Mesendoderm (in vitro differentiated cells): Measurements from ENCODE around the gene AP2S1.

ENCODE experiments used
- DNase-seq: peaks from one replicate; pipeline ENCODE4 v3.0.0; 2013
- H2AK5ac ChIP-seq: 2 replicates; pipeline ENCODE4 v1.6.1; 2013; ENCODE audit warnings: low read length, inconsistent platforms
- H2BK120ac ChIP-seq: 2 replicates; pipeline ENCODE4 v1.6.1; 2013; ENCODE audit warnings: low read depth, mild to moderate bottlenecking, low read length, moderate library complexity, mixed read lengths
- H2BK15ac ChIP-seq: replicated peaks from 2 replicates; pipeline ENCODE4 v1.6.1; 2013; ENCODE audit warnings: low read depth, mild to moderate bottlenecking, moderate library complexity
- H2BK5ac ChIP-seq: 2 replicates; pipeline ENCODE4 v1.6.1; 2013; ENCODE audit warnings: low read length, inconsistent platforms
- H3K18ac ChIP-seq: 2 replicates; pipeline ENCODE4 v1.6.1; 2013; ENCODE audit warnings: mild to moderate bottlenecking, low read length, mixed read lengths
- H3K23ac ChIP-seq: one replicate; pipeline ENCODE4 v1.6.1; 2013; ENCODE audit warnings: low read length
- H3K27ac ChIP-seq: 2 replicates; pipeline ENCODE4 v1.5.1; 2013; ENCODE audit warnings: low read depth, mild to moderate bottlenecking, inconsistent platforms, low read length, moderate library complexity
- H3K27me3 ChIP-seq: 2 replicates; pipeline ENCODE4 v1.6.1; 2013; ENCODE audit warnings: low read length, control low read depth, mild to moderate bottlenecking, inconsistent platforms; ENCODE audit not compliant: insufficient read depth, poor library complexity
- H3K36me3 ChIP-seq: 2 replicates; pipeline ENCODE4 v1.6.1; 2013; ENCODE audit warnings: low read length, inconsistent platforms; ENCODE audit not compliant: control insufficient read depth, insufficient read depth
- H3K4ac ChIP-seq: one replicate; pipeline ENCODE4 v1.6.1; 2013; ENCODE audit warnings: low read depth, mild to moderate bottlenecking, low read length, moderate library complexity
- H3K4me1 ChIP-seq: 2 replicates; pipeline ENCODE4 v1.6.1; 2013; ENCODE audit warnings: low read depth, low read length, inconsistent platforms; ENCODE audit not compliant: control insufficient read depth
- H3K4me2 ChIP-seq: 2 replicates; pipeline ENCODE4 v1.6.1; 2013; ENCODE audit warnings: low read length
- H3K4me3 ChIP-seq: 2 replicates; pipeline ENCODE4 v1.5.1; 2013; ENCODE audit warnings: mild to moderate bottlenecking, low read length
- H3K56ac ChIP-seq: one replicate; pipeline ENCODE4 v1.6.1; 2013; ENCODE audit warnings: low read length
- H3K79me1 ChIP-seq: 2 replicates; pipeline ENCODE4 v1.6.1; 2013; ENCODE audit warnings: low read length, inconsistent platforms
- H3K79me2 ChIP-seq: 2 replicates; pipeline ENCODE4 v1.6.1; 2013; ENCODE audit warnings: mild to moderate bottlenecking, low read length; ENCODE audit not compliant: control insufficient read depth, insufficient read depth
- H3K9ac ChIP-seq: 2 replicates; pipeline ENCODE4 v1.6.1; 2013; ENCODE audit warnings: low read length, inconsistent platforms
- H4K5ac ChIP-seq: one replicate; pipeline ENCODE4 v1.6.1; 2013; ENCODE audit warnings: low read length
- H4K8ac ChIP-seq: one replicate; pipeline ENCODE4 v1.6.1; 2013; ENCODE audit warnings: low read depth, mild to moderate bottlenecking, control low read depth, low read length, moderate library complexity
- WGBS: extraction: QIAGEN DNeasy Blood & Tissue Kit; methylation state at CpG from one replicate; pipeline ENCODE4 v1.1.7; 2013; ENCODE audit warnings: low lambda C conversion rate, missing lambda C conversion rate; ENCODE audit not compliant: insufficient coverage; ENCODE audit errors: extremely low coverage; 5-methylcytosine and 5-hydroxymethylcytosine counted together

AP2S1 gene

DNA sequence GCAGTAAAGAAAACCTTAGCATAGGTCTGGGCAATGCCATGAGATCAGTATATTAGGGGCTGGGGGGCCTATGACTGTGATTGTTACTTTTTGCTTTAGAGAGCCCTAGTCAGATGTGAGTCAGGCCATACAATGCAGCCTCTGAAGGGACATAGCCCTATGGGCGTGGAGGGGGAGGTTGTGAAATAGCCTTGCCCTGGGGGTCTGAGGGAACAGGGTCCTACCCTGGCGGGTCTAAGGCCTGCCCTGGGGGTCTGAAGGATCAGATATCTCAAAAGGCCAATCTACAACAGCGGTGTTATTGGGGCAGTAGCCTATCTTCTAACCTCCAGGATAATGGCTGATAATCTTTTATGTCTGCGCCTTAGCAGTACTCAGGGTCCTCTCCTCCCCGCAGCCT lies 48.5 kb downstream of the AP2S1 start:
- Histone ChIP-seq H3K79me2 (no peaks in the 10 kb centered on the region), H2BK5ac (no peak overlapping the region), H3K4me3 (no peak overlapping the region)

GRCh38 chr19:46798713-46799112 lies 51.9 kb downstream of the AP2S1 start:
- Histone ChIP-seq H3K4ac (no peak overlapping the region), H2BK15ac (no peak overlapping the region), H3K27ac (no peak overlapping the region), H2BK120ac (no peak overlapping the region), H3K4me2 (no peak overlapping the region), H2BK5ac (no peak overlapping the region), H4K8ac (no peak overlapping the region), H3K27me3 (no peaks in the 10 kb centered on the region), H3K23ac (no peak overlapping the region), H3K79me1 (no peaks in the 10 kb centered on the region), H3K9ac (no peak overlapping the region), H3K36me3 (no peaks in the 10 kb centered on the region), H3K56ac (no peak overlapping the region), H3K4me1 (no peaks in the 10 kb centered on the region), H4K5ac (no peak overlapping the region), H3K18ac (no peak overlapping the region), H3K4me3 (no peak overlapping the region), H3K79me2 (no peaks in the 10 kb centered on the region), H2AK5ac (no peak overlapping the region)
- no peak for DNase-seq
- WGBS: no CpG with 5 or more reads among the region's 2 CpGs

More for the DNA sequence above, 48.5 kb downstream of the AP2S1 start:
- H3K79me1 ChIP-seq: no peaks in the 10 kb centered on the region
- no peak overlapping the region for H3K4ac ChIP-seq
- H4K8ac ChIP-seq: no peak overlapping the region
- no peak overlapping the region for H3K27ac ChIP-seq
- no peak overlapping the region for H3K18ac ChIP-seq
- DNase-seq: no peak
- no peak overlapping the region for H3K23ac ChIP-seq
- no peak overlapping the region for H3K56ac ChIP-seq
- H3K4me1 ChIP-seq: no peaks in the 10 kb centered on the region
- no peak overlapping the region for H2BK15ac ChIP-seq
- H2BK120ac ChIP-seq: no peak overlapping the region
- no peaks in the 10 kb centered on the region for H3K27me3 ChIP-seq
- whole genome bisulfite sequencing: no CpG with 5 or more reads among the region's 5 CpGs
- H2AK5ac ChIP-seq: no peak overlapping the region
- H4K5ac ChIP-seq: no peak overlapping the region
- no peak overlapping the region for H3K4me2 ChIP-seq
- no peak overlapping the region for H3K9ac ChIP-seq
- no peaks in the 10 kb centered on the region for H3K36me3 ChIP-seq

- Histone ChIP-seq H3K4ac (no peak overlapping the region), H3K18ac (no peak overlapping the region), H2BK15ac (no peak overlapping the region), H2BK5ac (no peak overlapping the region), H3K79me1 (no peaks in the 10 kb centered on the region), H3K23ac (no peak overlapping the region), H3K27ac (no peak overlapping the region), H4K5ac (no peak overlapping the region), H3K56ac (no peak overlapping the region), H2BK120ac (no peak overlapping the region), H3K36me3 (no peaks in the 10 kb centered on the region), H3K79me2 (no peaks in the 10 kb centered on the region), H3K4me1 (no peaks in the 10 kb centered on the region), H3K9ac (no peak overlapping the region), H2AK5ac (no peak overlapping the region), H3K27me3 (no peaks in the 10 kb centered on the region), H3K4me3 (no peak overlapping the region), H3K4me2 (no peak overlapping the region), H4K8ac (no peak overlapping the region)
- no peak for DNase-seq
- no CpG with 5 or more reads among the region's 1 CpG for WGBS
Measured at GRCh38 chr19:46797881-46798280, 52.8 kb downstream of the AP2S1 start.

DNA sequence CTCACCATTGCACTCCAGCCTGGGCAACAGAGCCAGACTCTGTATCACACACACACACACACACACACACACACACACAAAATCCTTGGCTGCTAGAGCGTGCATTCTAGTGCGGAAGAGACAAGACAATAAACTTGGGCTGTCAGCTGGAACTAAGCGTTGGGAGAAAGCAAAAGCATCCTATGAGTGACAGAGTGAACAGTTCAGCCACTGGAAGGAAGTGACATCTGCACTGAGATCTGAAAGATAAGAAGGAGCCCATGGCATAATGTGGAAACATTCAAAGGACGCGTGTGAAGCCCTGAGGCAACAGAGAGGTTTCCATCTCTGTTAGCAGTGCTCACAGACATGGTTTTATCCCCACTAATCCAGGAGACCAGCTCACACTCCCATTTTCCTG lies 58.7 kb downstream of the AP2S1 start:
- Histone ChIP-seq H3K27ac (no peak overlapping the region), H3K4me3 (no peak overlapping the region), H3K56ac (no peak overlapping the region), H3K4me2 (no peak overlapping the region), H2BK15ac (no peak overlapping the region), H4K8ac (no peak overlapping the region), H3K9ac (no peak overlapping the region), H2AK5ac (no peak overlapping the region), H3K79me1 (no peaks in the 10 kb centered on the region), H3K4me1 (no peaks in the 10 kb centered on the region), H3K36me3 (no peaks in the 10 kb centered on the region), H2BK5ac (no peak overlapping the region), H3K18ac (no peak overlapping the region), H3K27me3 (no peaks in the 10 kb centered on the region), H4K5ac (no peak overlapping the region), H3K23ac (no peak overlapping the region), H3K79me2 (peaks cover 14% of the 10 kb centered on the region), H2BK120ac (no peak overlapping the region), H3K4ac (no peak overlapping the region)
- WGBS: no CpG with 5 or more reads among the region's 5 CpGs
- DNase-seq: peak; percentile 51

DNA sequence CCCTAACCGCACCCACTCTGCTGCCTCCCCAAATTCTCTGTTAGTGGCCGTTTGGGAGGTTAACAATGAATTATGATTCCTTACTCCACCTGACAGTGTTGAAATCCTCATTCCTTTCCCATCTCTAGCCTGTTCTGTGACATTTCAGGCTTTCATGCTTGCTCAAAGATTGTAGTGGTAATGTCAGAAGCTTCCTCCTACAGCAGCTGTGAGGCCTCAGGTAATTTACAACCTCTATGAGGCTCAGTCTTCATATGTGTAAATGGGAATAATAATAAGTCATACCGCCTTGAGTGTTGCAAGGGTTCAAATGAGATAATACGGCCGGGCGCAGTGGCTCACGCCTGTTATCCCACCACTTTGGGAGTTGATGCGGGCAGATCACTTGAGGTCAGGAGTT lies 61.3 kb downstream of the AP2S1 start:
- Histone ChIP-seq H2BK120ac (no peak overlapping the region), H3K27ac (no peak overlapping the region), H4K8ac (no peak overlapping the region), H3K27me3 (no peaks in the 10 kb centered on the region), H2BK15ac (no peak overlapping the region), H2BK5ac (no peak overlapping the region), H3K4me1 (no peaks in the 10 kb centered on the region), H3K23ac (no peak overlapping the region), H2AK5ac (no peak overlapping the region), H3K4ac (no peak overlapping the region), H3K79me1 (no peaks in the 10 kb centered on the region), H4K5ac (no peak overlapping the region), H3K9ac (no peak overlapping the region), H3K4me3 (no peak overlapping the region), H3K4me2 (no peak overlapping the region), H3K18ac (no peak overlapping the region), H3K79me2 (peaks cover 37% of the 10 kb centered on the region), H3K56ac (peak overlapping the region; percentile 17), H3K36me3 (no peaks in the 10 kb centered on the region)
- no peak for DNase-seq
- WGBS: no CpG with 5 or more reads among the region's 8 CpGs

GRCh38 chr19:46788968-46789338 lies 61.7 kb downstream of the AP2S1 start:
- no peak overlapping the region for H3K18ac ChIP-seq
- no peaks in the 10 kb centered on the region for H3K27me3 ChIP-seq
- no peak overlapping the region for H2AK5ac ChIP-seq
- no peak overlapping the region for H3K23ac ChIP-seq
- no peak overlapping the region for H2BK5ac ChIP-seq
- H2BK120ac ChIP-seq: no peak overlapping the region
- H3K56ac ChIP-seq: peak overlapping the region; percentile 17
- peaks cover under 1% of the 10 kb centered on the region for H3K36me3 ChIP-seq
- H4K8ac ChIP-seq: no peak overlapping the region
- H2BK15ac ChIP-seq: no peak overlapping the region
- H3K9ac ChIP-seq: no peak overlapping the region
- H3K4me1 ChIP-seq: peaks cover 2% of the 10 kb centered on the region
- H3K4me3 ChIP-seq: no peak overlapping the region
- no peak overlapping the region for H3K4ac ChIP-seq
- H3K27ac ChIP-seq: no peak overlapping the region
- WGBS: no CpG with 5 or more reads among the region's 9 CpGs
- no peak overlapping the region for H3K4me2 ChIP-seq
- DNase-seq: no peak
- peaks cover under 1% of the 10 kb centered on the region for H3K79me1 ChIP-seq
- H3K79me2 ChIP-seq: peaks cover 41% of the 10 kb centered on the region
- no peak overlapping the region for H4K5ac ChIP-seq
